GM23338 (cell line): ENCODE measurements around the gene SERPINB2. TPM values are rescaled to one million over a fixed set of nuclear protein-coding genes. Genes with fewer than 3 reads are reported as not detected.

Source experiments
- ATAC-seq: fragments of 200-7000 bp; cut with Tn5 transposase; 3 replicates; pipeline ENCODE4 v1.9.1; 2020
- DNase-seq: peaks from one replicate; pipeline ENCODE4 v3.0.0-alpha.2; 2015; ENCODE audit warnings: low spot score
- H2AFZ ChIP-seq: fragments of 200-600 bp; sonication (generic); 2 replicates; pipeline ENCODE4 v1.8.0; 2016; ENCODE audit warnings: antibody characterized with exemption, mild to moderate bottlenecking, moderate library complexity
- H3F3A ChIP-seq: fragments of 200-600 bp; sonication (generic); replicated peaks from 2 replicates; pipeline ENCODE4 v1.8.0; 2017; ENCODE audit warnings: antibody characterized with exemption, mixed run types, low read depth
- H3K27ac ChIP-seq: fragments of 200-600 bp; sonication (generic); 2 replicates; pipeline ENCODE4 v1.6.1; 2016; ENCODE audit warnings: low read depth
- H3K27me3 ChIP-seq: fragments of 200-600 bp; sonication (generic); 2 replicates; pipeline ENCODE4 v1.8.0; 2016; ENCODE audit warnings: mild to moderate bottlenecking, mixed run types, moderate library complexity; ENCODE audit not compliant: insufficient read depth
- H3K36me3 ChIP-seq: fragments of 200-600 bp; sonication (generic); 2 replicates; pipeline ENCODE4 v1.8.0; 2016; ENCODE audit warnings: mild to moderate bottlenecking; ENCODE audit not compliant: insufficient read depth
- H3K4me1 ChIP-seq: fragments of 200-600 bp; sonication (generic); 2 replicates; pipeline ENCODE4 v1.8.0; 2016; ENCODE audit warnings: mild to moderate bottlenecking, moderate library complexity; ENCODE audit not compliant: insufficient read depth
- H3K4me2 ChIP-seq: fragments of 200-600 bp; sonication (generic); 2 replicates; pipeline ENCODE4 v1.7.1; 2017; ENCODE audit warnings: mixed run types
- H3K4me3 ChIP-seq: fragments of 200-600 bp; sonication (generic); 2 replicates; pipeline ENCODE4 v1.6.1; 2016; ENCODE audit warnings: mixed run types
- H3K79me2 ChIP-seq: fragments of 200-600 bp; sonication (generic); replicated peaks from 2 replicates; pipeline ENCODE4 v1.8.0; 2017; ENCODE audit warnings: mild to moderate bottlenecking; ENCODE audit not compliant: insufficient read depth
- H3K9me2 ChIP-seq: fragments of 200-600 bp; sonication (generic); 2 replicates; pipeline ENCODE4 v1.8.0; 2017; ENCODE audit not compliant: insufficient read depth
- H4K20me1 ChIP-seq: fragments of 200-600 bp; sonication (generic); replicated peaks from 2 replicates; pipeline ENCODE4 v1.8.0; 2017; ENCODE audit warnings: mild to moderate bottlenecking; ENCODE audit not compliant: insufficient read depth
- H3K27ac Mint-ChIP-seq: 2 replicates; pipeline ENCODE4 v1.8.0; 2020; ENCODE audit warnings: inconsistent platforms, mild to moderate bottlenecking, moderate library complexity, mixed read lengths
- H3K27me3 Mint-ChIP-seq: 3 replicates; pipeline ENCODE4 v1.8.0; 2022; ENCODE audit warnings: low read depth, mild to moderate bottlenecking, moderate library complexity, mixed read lengths, inconsistent platforms; ENCODE audit not compliant: insufficient read depth, poor library complexity
- H3K36me3 Mint-ChIP-seq: 3 replicates; pipeline ENCODE4 v1.8.0; 2021; ENCODE audit warnings: low read depth, mild to moderate bottlenecking, inconsistent platforms, moderate library complexity, mixed read lengths
- H3K4me1 Mint-ChIP-seq: 3 replicates; pipeline ENCODE4 v1.8.0; 2020; ENCODE audit warnings: mild to moderate bottlenecking, inconsistent platforms, mixed read lengths
- H3K4me3 Mint-ChIP-seq: 3 replicates; pipeline ENCODE4 v1.8.0; 2021; ENCODE audit warnings: moderate library complexity, mild to moderate bottlenecking, inconsistent platforms, mixed read lengths
- H3K9me3 Mint-ChIP-seq: 3 replicates; pipeline ENCODE4 v1.8.0; 2020; ENCODE audit warnings: moderate library complexity, mild to moderate bottlenecking, inconsistent platforms, mixed read lengths
- CREB1 ChIP-seq: fragments of 250-450 bp; sonication (Bioruptor Pico); IDR thresholded peaks from 2 replicates; pipeline ENCODE4 v1.5.0; 2020; ENCODE audit warnings: low read depth, mild to moderate bottlenecking, moderate library complexity
- EZH2 ChIP-seq: fragments of 200-600 bp; sonication (generic); IDR thresholded peaks from one replicate; pipeline ENCODE4 v1.8.0; 2017; ENCODE audit warnings: antibody characterized with exemption, mild to moderate bottlenecking, low read depth; ENCODE audit not compliant: unreplicated experiment
- EZH2phosphoT487 ChIP-seq: fragments of 200-600 bp; sonication (generic); IDR thresholded peaks from one replicate; pipeline ENCODE4 v1.8.1; 2018; ENCODE audit warnings: antibody characterized with exemption; ENCODE audit not compliant: unreplicated experiment
- JUNB ChIP-seq: IDR thresholded peaks from one replicate; pipeline ENCODE4 v1.6.1; 2016; ENCODE audit warnings: antibody characterized with exemption; ENCODE audit not compliant: unreplicated experiment
- NANOG ChIP-seq: IDR thresholded peaks from 2 replicates; pipeline ENCODE4 v1.6.1; 2016; ENCODE audit warnings: antibody characterized with exemption, borderline replicate concordance
- POLR2AphosphoS5 ChIP-seq: IDR thresholded peaks from 2 replicates; pipeline ENCODE4 v1.6.1; 2016; ENCODE audit warnings: antibody characterized with exemption, low read depth
- STAT1 ChIP-seq: IDR thresholded peaks from one replicate; pipeline ENCODE4 v1.6.1; 2016; ENCODE audit warnings: antibody characterized with exemption; ENCODE audit not compliant: unreplicated experiment
- ZNF114 ChIP-seq: fragments of 250-450 bp; sonication (Bioruptor Pico); IDR thresholded peaks from 2 replicates; pipeline ENCODE4 v1.5.0; 2020; ENCODE audit warnings: mild to moderate bottlenecking, moderate library complexity
- ZNF331 ChIP-seq: fragments of 250-450 bp; sonication (Bioruptor Pico); IDR thresholded peaks from 2 replicates; pipeline ENCODE4 v1.5.0; 2020; ENCODE audit warnings: low read depth, mild to moderate bottlenecking, moderate library complexity
- long read RNA-seq: library from polyadenylated mRNA; unstranded; transcript quantifications from one replicate; pipeline ENCODE4 v2.0.0, GENCODE V29; 2020; ENCODE audit not compliant: unreplicated experiment
- polyA plus RNA-seq: library from polyadenylated mRNA; unstranded; fragments of >200 nt; fragmentation: Nextera tagmentation; extraction: Ambion mirVana; gene quantifications from 2 replicates; pipeline ENCODE4 v1.2.1, GENCODE V29; 2016
- total RNA-seq: library from RNA; depleted of rRNA; stranded (reverse); fragments of >200 nt; shearing (Covaris generic); gene quantifications from 2 replicates; pipeline ENCODE4 v1.2.3, GENCODE V29; 2014; rRNA removed
- TF ChIP-seq, protein P1 (sequence below): IDR thresholded peaks from 2 replicates; pipeline ENCODE4 v1.6.1; 2016; ENCODE audit warnings: antibody characterized with exemption
- TF ChIP-seq, protein P2 (sequence below): IDR thresholded peaks from one replicate; pipeline ENCODE4 v1.6.1; 2018; ENCODE audit warnings: antibody characterized with exemption; ENCODE audit not compliant: unreplicated experiment
- TF ChIP-seq, protein P3 (sequence below): fragments of 250-450 bp; sonication (Bioruptor Pico); IDR thresholded peaks from 2 replicates; pipeline ENCODE4 v1.5.0; 2020; ENCODE audit warnings: mild to moderate bottlenecking, moderate library complexity
- TF ChIP-seq, protein P4 (sequence below), 2 experiments: fragments of 200-600 bp in 1 of 2; sonication (generic) in 1 of 2; conservative IDR thresholded peaks; 2 replicates each; pipeline versions ENCODE4 v1.5.1 to v1.6.1; 2016 to 2017; ENCODE audit warnings: antibody characterized with exemption in 2 of 2, low read depth in 2 of 2, mild to moderate bottlenecking in 2 of 2, moderate library complexity in 1 of 2

SERPINB2 gene, protein sequence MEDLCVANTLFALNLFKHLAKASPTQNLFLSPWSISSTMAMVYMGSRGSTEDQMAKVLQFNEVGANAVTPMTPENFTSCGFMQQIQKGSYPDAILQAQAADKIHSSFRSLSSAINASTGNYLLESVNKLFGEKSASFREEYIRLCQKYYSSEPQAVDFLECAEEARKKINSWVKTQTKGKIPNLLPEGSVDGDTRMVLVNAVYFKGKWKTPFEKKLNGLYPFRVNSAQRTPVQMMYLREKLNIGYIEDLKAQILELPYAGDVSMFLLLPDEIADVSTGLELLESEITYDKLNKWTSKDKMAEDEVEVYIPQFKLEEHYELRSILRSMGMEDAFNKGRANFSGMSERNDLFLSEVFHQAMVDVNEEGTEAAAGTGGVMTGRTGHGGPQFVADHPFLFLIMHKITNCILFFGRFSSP
- not detected in 2 replicates for total RNA-seq
- polyA plus RNA-seq: not detected in 2 replicates
- long read RNA-seq: 0 reads

DNA sequence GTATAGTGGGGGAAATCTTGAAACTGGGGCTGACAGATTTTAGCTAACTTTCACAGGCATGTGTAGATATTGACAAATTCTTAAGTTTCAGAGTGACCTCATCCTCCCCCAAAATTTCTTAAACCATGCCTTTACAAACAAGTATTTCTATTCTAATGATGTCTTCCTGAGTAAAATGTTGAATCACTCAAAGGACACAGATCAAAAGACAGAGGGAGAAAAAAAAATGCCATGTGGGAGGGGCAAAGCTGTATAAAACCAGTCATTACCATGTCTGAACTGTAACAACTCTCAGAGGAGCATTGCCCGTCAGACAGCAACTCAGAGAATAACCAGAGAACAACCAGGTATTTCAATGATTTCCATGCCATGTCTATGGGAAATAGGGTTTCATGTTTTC, at the start of gene SERPINB2:
Gene SERPINB2 (plus strand): TSS at position 282 of the 400 bp plus-strand sequence. CDS start 3,740 bp downstream, outside the sequence.
- Mint-ChIP-seq H3K9me3 (no peaks in the 10 kb centered on the region), H3K4me3 (no peak within 1 kb of the TSS), H3K4me1 (no peaks in the 10 kb centered on the region), H3K27me3 (no peaks in the 10 kb centered on the region), H3K36me3 (no peaks in the 10 kb centered on the region), H3K27ac (no peak within 1 kb of the TSS)
- Histone ChIP-seq H3F3A (no peaks in the 10 kb centered on the region), H3K9me2 (no peaks in the 10 kb centered on the region; the same call in 1 of the 2 replicates), H3K4me1 (no peaks in the 10 kb centered on the region), H3K4me2 (no peak within 1 kb of the TSS), H3K36me3 (no peaks in the 10 kb centered on the region), H2AFZ (peak within 1 kb of the TSS; percentile 72; the same call in 1 of the 2 replicates), H3K79me2 (no peaks in the 10 kb centered on the region), H4K20me1 (no peaks in the 10 kb centered on the region), H3K27ac (no peak within 1 kb of the TSS), H3K4me3 (no peak within 1 kb of the TSS), H3K27me3 (no peaks in the 10 kb centered on the region)
- no peak for ATAC-seq
- TF ChIP-seq POLR2AphosphoS5 (no peak), ZNF114 (no peak), EZH2phosphoT487 (no peak), NANOG (no peak), CREB1 (CRISPR knock-in tag) (no peak), STAT1 (no peak), JUNB (no peak), ZNF331 (CRISPR knock-in tag) (no peak), EZH2 (no peak)
- TF ChIP-seq, protein P1, sequence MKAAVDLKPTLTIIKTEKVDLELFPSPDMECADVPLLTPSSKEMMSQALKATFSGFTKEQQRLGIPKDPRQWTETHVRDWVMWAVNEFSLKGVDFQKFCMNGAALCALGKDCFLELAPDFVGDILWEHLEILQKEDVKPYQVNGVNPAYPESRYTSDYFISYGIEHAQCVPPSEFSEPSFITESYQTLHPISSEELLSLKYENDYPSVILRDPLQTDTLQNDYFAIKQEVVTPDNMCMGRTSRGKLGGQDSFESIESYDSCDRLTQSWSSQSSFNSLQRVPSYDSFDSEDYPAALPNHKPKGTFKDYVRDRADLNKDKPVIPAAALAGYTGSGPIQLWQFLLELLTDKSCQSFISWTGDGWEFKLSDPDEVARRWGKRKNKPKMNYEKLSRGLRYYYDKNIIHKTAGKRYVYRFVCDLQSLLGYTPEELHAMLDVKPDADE: no peak
- TF ChIP-seq, protein P2, sequence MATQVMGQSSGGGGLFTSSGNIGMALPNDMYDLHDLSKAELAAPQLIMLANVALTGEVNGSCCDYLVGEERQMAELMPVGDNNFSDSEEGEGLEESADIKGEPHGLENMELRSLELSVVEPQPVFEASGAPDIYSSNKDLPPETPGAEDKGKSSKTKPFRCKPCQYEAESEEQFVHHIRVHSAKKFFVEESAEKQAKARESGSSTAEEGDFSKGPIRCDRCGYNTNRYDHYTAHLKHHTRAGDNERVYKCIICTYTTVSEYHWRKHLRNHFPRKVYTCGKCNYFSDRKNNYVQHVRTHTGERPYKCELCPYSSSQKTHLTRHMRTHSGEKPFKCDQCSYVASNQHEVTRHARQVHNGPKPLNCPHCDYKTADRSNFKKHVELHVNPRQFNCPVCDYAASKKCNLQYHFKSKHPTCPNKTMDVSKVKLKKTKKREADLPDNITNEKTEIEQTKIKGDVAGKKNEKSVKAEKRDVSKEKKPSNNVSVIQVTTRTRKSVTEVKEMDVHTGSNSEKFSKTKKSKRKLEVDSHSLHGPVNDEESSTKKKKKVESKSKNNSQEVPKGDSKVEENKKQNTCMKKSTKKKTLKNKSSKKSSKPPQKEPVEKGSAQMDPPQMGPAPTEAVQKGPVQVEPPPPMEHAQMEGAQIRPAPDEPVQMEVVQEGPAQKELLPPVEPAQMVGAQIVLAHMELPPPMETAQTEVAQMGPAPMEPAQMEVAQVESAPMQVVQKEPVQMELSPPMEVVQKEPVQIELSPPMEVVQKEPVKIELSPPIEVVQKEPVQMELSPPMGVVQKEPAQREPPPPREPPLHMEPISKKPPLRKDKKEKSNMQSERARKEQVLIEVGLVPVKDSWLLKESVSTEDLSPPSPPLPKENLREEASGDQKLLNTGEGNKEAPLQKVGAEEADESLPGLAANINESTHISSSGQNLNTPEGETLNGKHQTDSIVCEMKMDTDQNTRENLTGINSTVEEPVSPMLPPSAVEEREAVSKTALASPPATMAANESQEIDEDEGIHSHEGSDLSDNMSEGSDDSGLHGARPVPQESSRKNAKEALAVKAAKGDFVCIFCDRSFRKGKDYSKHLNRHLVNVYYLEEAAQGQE: no peak
- TF ChIP-seq, protein P3, sequence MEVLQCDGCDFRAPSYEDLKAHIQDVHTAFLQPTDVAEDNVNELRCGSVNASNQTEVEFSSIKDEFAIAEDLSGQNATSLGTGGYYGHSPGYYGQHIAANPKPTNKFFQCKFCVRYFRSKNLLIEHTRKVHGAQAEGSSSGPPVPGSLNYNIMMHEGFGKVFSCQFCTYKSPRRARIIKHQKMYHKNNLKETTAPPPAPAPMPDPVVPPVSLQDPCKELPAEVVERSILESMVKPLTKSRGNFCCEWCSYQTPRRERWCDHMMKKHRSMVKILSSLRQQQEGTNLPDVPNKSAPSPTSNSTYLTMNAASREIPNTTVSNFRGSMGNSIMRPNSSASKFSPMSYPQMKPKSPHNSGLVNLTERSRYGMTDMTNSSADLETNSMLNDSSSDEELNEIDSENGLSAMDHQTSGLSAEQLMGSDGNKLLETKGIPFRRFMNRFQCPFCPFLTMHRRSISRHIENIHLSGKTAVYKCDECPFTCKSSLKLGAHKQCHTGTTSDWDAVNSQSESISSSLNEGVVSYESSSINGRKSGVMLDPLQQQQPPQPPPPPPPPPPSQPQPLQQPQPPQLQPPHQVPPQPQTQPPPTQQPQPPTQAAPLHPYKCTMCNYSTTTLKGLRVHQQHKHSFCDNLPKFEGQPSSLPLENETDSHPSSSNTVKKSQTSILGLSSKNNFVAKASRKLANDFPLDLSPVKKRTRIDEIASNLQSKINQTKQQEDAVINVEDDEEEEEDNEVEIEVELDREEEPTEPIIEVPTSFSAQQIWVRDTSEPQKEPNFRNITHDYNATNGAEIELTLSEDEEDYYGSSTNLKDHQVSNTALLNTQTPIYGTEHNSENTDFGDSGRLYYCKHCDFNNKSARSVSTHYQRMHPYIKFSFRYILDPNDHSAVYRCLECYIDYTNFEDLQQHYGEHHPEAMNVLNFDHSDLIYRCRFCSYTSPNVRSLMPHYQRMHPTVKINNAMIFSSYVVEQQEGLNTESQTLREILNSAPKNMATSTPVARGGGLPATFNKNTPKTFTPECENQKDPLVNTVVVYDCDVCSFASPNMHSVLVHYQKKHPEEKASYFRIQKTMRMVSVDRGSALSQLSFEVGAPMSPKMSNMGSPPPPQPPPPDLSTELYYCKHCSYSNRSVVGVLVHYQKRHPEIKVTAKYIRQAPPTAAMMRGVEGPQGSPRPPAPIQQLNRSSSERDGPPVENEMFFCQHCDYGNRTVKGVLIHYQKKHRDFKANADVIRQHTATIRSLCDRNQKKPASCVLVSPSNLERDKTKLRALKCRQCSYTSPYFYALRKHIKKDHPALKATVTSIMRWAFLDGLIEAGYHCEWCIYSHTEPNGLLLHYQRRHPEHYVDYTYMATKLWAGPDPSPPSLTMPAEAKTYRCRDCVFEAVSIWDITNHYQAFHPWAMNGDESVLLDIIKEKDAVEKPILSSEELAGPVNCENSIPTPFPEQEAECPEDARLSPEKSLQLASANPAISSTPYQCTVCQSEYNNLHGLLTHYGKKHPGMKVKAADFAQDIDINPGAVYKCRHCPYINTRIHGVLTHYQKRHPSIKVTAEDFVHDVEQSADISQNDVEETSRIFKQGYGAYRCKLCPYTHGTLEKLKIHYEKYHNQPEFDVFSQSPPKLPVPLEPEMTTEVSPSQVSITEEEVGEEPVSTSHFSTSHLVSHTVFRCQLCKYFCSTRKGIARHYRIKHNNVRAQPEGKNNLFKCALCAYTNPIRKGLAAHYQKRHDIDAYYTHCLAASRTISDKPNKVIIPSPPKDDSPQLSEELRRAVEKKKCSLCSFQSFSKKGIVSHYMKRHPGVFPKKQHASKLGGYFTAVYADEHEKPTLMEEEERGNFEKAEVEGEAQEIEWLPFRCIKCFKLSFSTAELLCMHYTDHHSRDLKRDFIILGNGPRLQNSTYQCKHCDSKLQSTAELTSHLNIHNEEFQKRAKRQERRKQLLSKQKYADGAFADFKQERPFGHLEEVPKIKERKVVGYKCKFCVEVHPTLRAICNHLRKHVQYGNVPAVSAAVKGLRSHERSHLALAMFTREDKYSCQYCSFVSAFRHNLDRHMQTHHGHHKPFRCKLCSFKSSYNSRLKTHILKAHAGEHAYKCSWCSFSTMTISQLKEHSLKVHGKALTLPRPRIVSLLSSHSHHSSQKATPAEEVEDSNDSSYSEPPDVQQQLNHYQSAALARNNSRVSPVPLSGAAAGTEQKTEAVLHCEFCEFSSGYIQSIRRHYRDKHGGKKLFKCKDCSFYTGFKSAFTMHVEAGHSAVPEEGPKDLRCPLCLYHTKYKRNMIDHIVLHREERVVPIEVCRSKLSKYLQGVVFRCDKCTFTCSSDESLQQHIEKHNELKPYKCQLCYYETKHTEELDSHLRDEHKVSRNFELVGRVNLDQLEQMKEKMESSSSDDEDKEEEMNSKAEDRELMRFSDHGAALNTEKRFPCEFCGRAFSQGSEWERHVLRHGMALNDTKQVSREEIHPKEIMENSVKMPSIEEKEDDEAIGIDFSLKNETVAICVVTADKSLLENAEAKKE (CRISPR knock-in tag): no peak
- TF ChIP-seq, protein P4, sequence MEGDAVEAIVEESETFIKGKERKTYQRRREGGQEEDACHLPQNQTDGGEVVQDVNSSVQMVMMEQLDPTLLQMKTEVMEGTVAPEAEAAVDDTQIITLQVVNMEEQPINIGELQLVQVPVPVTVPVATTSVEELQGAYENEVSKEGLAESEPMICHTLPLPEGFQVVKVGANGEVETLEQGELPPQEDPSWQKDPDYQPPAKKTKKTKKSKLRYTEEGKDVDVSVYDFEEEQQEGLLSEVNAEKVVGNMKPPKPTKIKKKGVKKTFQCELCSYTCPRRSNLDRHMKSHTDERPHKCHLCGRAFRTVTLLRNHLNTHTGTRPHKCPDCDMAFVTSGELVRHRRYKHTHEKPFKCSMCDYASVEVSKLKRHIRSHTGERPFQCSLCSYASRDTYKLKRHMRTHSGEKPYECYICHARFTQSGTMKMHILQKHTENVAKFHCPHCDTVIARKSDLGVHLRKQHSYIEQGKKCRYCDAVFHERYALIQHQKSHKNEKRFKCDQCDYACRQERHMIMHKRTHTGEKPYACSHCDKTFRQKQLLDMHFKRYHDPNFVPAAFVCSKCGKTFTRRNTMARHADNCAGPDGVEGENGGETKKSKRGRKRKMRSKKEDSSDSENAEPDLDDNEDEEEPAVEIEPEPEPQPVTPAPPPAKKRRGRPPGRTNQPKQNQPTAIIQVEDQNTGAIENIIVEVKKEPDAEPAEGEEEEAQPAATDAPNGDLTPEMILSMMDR (conservative IDR thresholded peaks at IDR 0.05; ENCODE audit: low read depth in 2 of 2): no peak
- no peak for DNase-seq
